GM19328 (cell line): ENCODE results near the gene AKAP5.

Experiments
- ATAC-seq: cut with Tn5 transposase; IDR thresholded peaks from one replicate; pipeline ENCODE4 v1.9.1; 2021; ENCODE audit warnings: mild to moderate bottlenecking, moderate library complexity; ENCODE audit not compliant: unreplicated experiment

Gene AKAP5

GRCh38 chr14:64459405-64460136, 5.7 kb upstream of the AKAP5 start:
- ATAC-seq, result no peak

- ATAC-seq, result no peak
Measured at GRCh38 chr14:64461221-64461620, 4.1 kb upstream of the AKAP5 start.

GRCh38 chr14:64463195-64463594, 2.1 kb upstream of the AKAP5 start:
- no peak for ATAC-seq

- no peak for ATAC-seq
Measured at GRCh38 chr14:64463873-64464272, 1.4 kb upstream of the AKAP5 start.

GRCh38 chr14:64464651-64465050, 648 bp upstream of the AKAP5 start:
- no peak for ATAC-seq

GRCh38 chr14:64465831-64466554, 694 bp downstream of the AKAP5 start:
- ATAC-seq, result no peak

- no peak for ATAC-seq
Measured at GRCh38 chr14:64467101-64467500, 1.8 kb downstream of the AKAP5 start.

GRCh38 chr14:64467566-64467965, 2.3 kb downstream of the AKAP5 start:
- no peak for ATAC-seq

- no peak for ATAC-seq
Measured at GRCh38 chr14:64468451-64468850, 3.2 kb downstream of the AKAP5 start.

GRCh38 chr14:64474041-64474440, 8.7 kb downstream of the AKAP5 start:
- ATAC-seq, result no peak

GRCh38 chr14:64474698-64475097, 9.4 kb downstream of the AKAP5 start:
- ATAC-seq, result no peak

GRCh38 chr14:64475585-64476273, 10.4 kb downstream of the AKAP5 start:
- no peak for ATAC-seq

GRCh38 chr14:64476438-64476837, 11.1 kb downstream of the AKAP5 start:
- ATAC-seq, result no peak

- no peak for ATAC-seq
Measured at GRCh38 chr14:64478634-64479250, 13.4 kb downstream of the AKAP5 start.

GRCh38 chr14:64488590-64489099, 23.3 kb downstream of the AKAP5 start:
- ATAC-seq, result no peak

GRCh38 chr14:64491637-64492036, 26.3 kb downstream of the AKAP5 start:
- ATAC-seq, result no peak

GRCh38 chr14:64493455-64493854, 28.2 kb downstream of the AKAP5 start:
- no peak for ATAC-seq

GRCh38 chr14:64495252-64495651, 30.0 kb downstream of the AKAP5 start:
- ATAC-seq, result no peak

- ATAC-seq, result no peak
Measured at GRCh38 chr14:64496764-64497163, 31.5 kb downstream of the AKAP5 start.

GRCh38 chr14:64500088-64500487, 34.8 kb downstream of the AKAP5 start:
- no peak for ATAC-seq
